ENCODE data around the gene C16orf89. TPM values are rescaled to one million over a fixed set of nuclear protein-coding genes. Genes with fewer than 3 reads are reported as not detected.

The C16orf89 gene
- total RNA-seq, 4 donors from 2014 or later = 1.5 to 2.1 (median 1.9) TPM

GRCh38 chr16:5036228-5037156, 29.3 kb downstream of the C16orf89 start:
- 52% methylated on average over 12 of the region's 12 CpGs for WGBS
- Histone ChIP-seq H3K9me3 (no peaks in the 10 kb centered on the region), H3K4me3 (no peak overlapping the region), H3K4me1 (peaks cover 16 to 26% (median 23%) of the 10 kb centered on the region in 4 donors), H3K27me3 (no peaks in the 10 kb centered on the region), H3K27ac (replicated peaks in 1 of 4) (no peak overlapping the region), H3K36me3 (peaks cover 0 to 3% (median 0%) of the 10 kb centered on the region in 4 donors)
- no peak for DNase-seq (ENCODE audit: extremely low spot score)
- intact Hi-C loops (cut with DNase I) = no loop called here
- TF ChIP-seq EP300 (IDR thresholded peaks at IDR 0.05) (no peak), POLR2AphosphoS5 (IDR thresholded peaks at IDR 0.05) (no peak), CTCF (IDR thresholded peaks at IDR 0.05) (no peak), POLR2A (IDR thresholded peaks at IDR 0.05; ENCODE audit: low read depth) (no peak)

- TF ChIP-seq POLR2AphosphoS5 (IDR thresholded peaks at IDR 0.05) (no peak), POLR2A (IDR thresholded peaks at IDR 0.05; ENCODE audit: low read depth) (no peak), EP300 (IDR thresholded peaks at IDR 0.05) (no peak), CTCF (IDR thresholded peaks at IDR 0.05) (no peak)
- Histone ChIP-seq H3K27ac (replicated peaks in 1 of 4) (no peak overlapping the region), H3K4me1 (peaks cover 16 to 26% (median 23%) of the 10 kb centered on the region in 4 donors), H3K9me3 (no peaks in the 10 kb centered on the region), H3K4me3 (no peak overlapping the region), H3K27me3 (no peaks in the 10 kb centered on the region), H3K36me3 (peaks cover 0 to 9% (median 0%) of the 10 kb centered on the region in 4 donors)
- 72% methylated on average over 1 of the region's 1 CpG for WGBS
- intact Hi-C loops (cut with DNase I) = no loop called here
- DNase-seq (ENCODE audit: extremely low spot score) = no peak
These were observed 29.9 kb downstream of the C16orf89 start for GRCh38 chr16:5035909-5036227.

GRCh38 chr16:5034167-5034523, 31.6 kb downstream of the C16orf89 start:
- Histone ChIP-seq H3K27me3 (no peaks in the 10 kb centered on the region), H3K9me3 (no peaks in the 10 kb centered on the region), H3K36me3 (peaks cover 0 to 25% (median 8%) of the 10 kb centered on the region in 4 donors), H3K4me1 (peaks cover 16 to 26% (median 23%) of the 10 kb centered on the region in 4 donors), H3K4me3 (peak overlapping the region; percentile 77 to 91 (median 88)), H3K27ac (replicated peaks in 1 of 4) (peak overlapping the region; percentile 59 to 74 (median 67))
- no peak for TF ChIP-seq POLR2A (IDR thresholded peaks at IDR 0.05; ENCODE audit: low read depth)
- TF ChIP-seq CTCF (IDR thresholded peaks at IDR 0.05) = no peak
- no peak for TF ChIP-seq POLR2AphosphoS5 (IDR thresholded peaks at IDR 0.05)
- TF ChIP-seq EP300 (IDR thresholded peaks at IDR 0.05) = no peak
- no peak for DNase-seq (ENCODE audit: extremely low spot score)
- 10% methylated on average over 2 of the region's 2 CpGs for WGBS
- intact Hi-C loops (cut with DNase I) = no loop called here

- peak; percentile 98 for DNase-seq (ENCODE audit: extremely low spot score)
- peaks cover 2 to 31% (median 13%) of the 10 kb centered on the region in 4 donors for H3K36me3 ChIP-seq
- peak within 1 kb of the TSS; percentile 59 to 74 (median 67) for H3K27ac ChIP-seq (replicated peaks in 1 of 4)
- WGBS = 1% methylated on average over 55 of the region's 104 CpGs
- no peaks in the 10 kb centered on the region for H3K9me3 ChIP-seq
- no peaks in the 10 kb centered on the region for H3K27me3 ChIP-seq
- TF ChIP-seq POLR2A (IDR thresholded peaks at IDR 0.05; ENCODE audit: low read depth) = no peak
- TF ChIP-seq CTCF (IDR thresholded peaks at IDR 0.05) = no peak
- TF ChIP-seq EP300 (IDR thresholded peaks at IDR 0.05) = no peak
- peak; percentile 76 to 87 for TF ChIP-seq POLR2AphosphoS5 (IDR thresholded peaks at IDR 0.05)
- peak within 1 kb of the TSS; percentile 77 to 91 (median 88) for H3K4me3 ChIP-seq
- H3K4me1 ChIP-seq = peaks cover 16 to 26% (median 23%) of the 10 kb centered on the region in 4 donors
- intact Hi-C loops (cut with DNase I) = no loop called here
These were observed 32.2 kb downstream of the C16orf89 start, which contains the start of gene NAGPA for GRCh38 chr16:5033256-5034166. Gene NAGPA (minus strand): TSS chr16:5033935. CDS start chr16:5033914, 21 bp downstream.

Data from esophagus muscularis mucosa (tissue), 4 donors.